Calu3 (cell line): ENCODE results near the gene IZUMO1. TPM values are rescaled to one million over a fixed set of nuclear protein-coding genes. Genes with fewer than 3 reads are reported as not detected.
"Not testable (repeated sequence)": the region's sequence is repeated elsewhere in the genome, so short reads cannot be mapped to it uniquely, and the experiment has no call there.

Experiments
- BruUV-seq: library from RNA; stranded (reverse); fragments of 400-500 nt; replicated peaks from 2 replicates; lab custom pipeline; 2021; lab: Mats Ljungman, UMichigan
- CTCF ChIA-PET: fragments of 300-600 bp; sonication (Branson Sonifier 250); formaldehyde crosslinking; loops from one replicate; lab custom pipeline; 2022; ENCODE audit warnings: antibody characterized with exemption; lab: Charles Lee
- DNase-seq: peaks from one replicate; pipeline ENCODE4 v3.0.0; 2022
- H3K27ac Mint-ChIP-seq: one replicate; pipeline ENCODE4 v1.8.0; 2022; ENCODE audit warnings: mixed read lengths; ENCODE audit not compliant: unreplicated experiment
- H3K27me3 Mint-ChIP-seq: one replicate; pipeline ENCODE4 v1.8.0; 2022; ENCODE audit warnings: mixed read lengths; ENCODE audit not compliant: unreplicated experiment
- H3K36me3 Mint-ChIP-seq: one replicate; pipeline ENCODE4 v1.8.0; 2022; ENCODE audit warnings: mild to moderate bottlenecking, moderate library complexity, mixed read lengths; ENCODE audit not compliant: insufficient read depth, unreplicated experiment
- H3K4me1 Mint-ChIP-seq: one replicate; pipeline ENCODE4 v1.8.0; 2022; ENCODE audit warnings: mild to moderate bottlenecking, low read depth, mixed read lengths; ENCODE audit not compliant: unreplicated experiment
- H3K4me3 Mint-ChIP-seq: one replicate; pipeline ENCODE4 v1.8.0; 2022; ENCODE audit warnings: mild to moderate bottlenecking, low read depth, moderate library complexity, mixed read lengths; ENCODE audit not compliant: unreplicated experiment
- H3K9me3 Mint-ChIP-seq: one replicate; pipeline ENCODE4 v1.8.0; 2022; ENCODE audit warnings: low read depth, mixed read lengths; ENCODE audit not compliant: unreplicated experiment
- CTCF ChIP-seq: fragments of 200-600 bp; IDR thresholded peaks from one replicate; pipeline ENCODE4 v1.8.0; 2022; ENCODE audit warnings: antibody characterized with exemption; ENCODE audit not compliant: unreplicated experiment
- intact Hi-C: fragments of 100-400 bp; cut with micrococcal nuclease; formaldehyde crosslinking; loops from one replicate; pipeline ENCODE4 v1.10.0; 2022; ENCODE audit not compliant: unreplicated experiment
- total RNA-seq: library from RNA; stranded (reverse); gene quantifications from 2 replicates; pipeline ENCODE4 v1.2.3, GENCODE V29; 2022

The IZUMO1 gene
- total RNA-seq, 1 experiment from 2014 or later, result 0.31 TPM

GRCh38 chr19:48720613-48721296, 26.0 kb downstream of the IZUMO1 start:
- Mint-ChIP-seq H3K27ac (peak overlapping the region; percentile 96), H3K27me3 (peaks cover 13% of the 10 kb centered on the region), H3K36me3 (peaks cover 31% of the 10 kb centered on the region), H3K9me3 (no peaks in the 10 kb centered on the region), H3K4me3 (peak overlapping the region; percentile 99), H3K4me1 (peaks cover 9% of the 10 kb centered on the region)
- no peak for TF ChIP-seq CTCF
- no TSS peak for BruUV-seq
- CTCF ChIA-PET, result interaction anchor here (0.8 to 1.4 kb wide), 6 partner anchors 15 to 75 kb away, joined by 3 to 7 read pairs (median 3); partner anchors contain the start of gene FUT2
- intact Hi-C loops, result no loop called here
- peak; percentile 97 for DNase-seq

GRCh38 chr19:48720251-48720612, 26.5 kb downstream of the IZUMO1 start:
- no peak for DNase-seq
- H3K9me3 Mint-ChIP-seq, result no peaks in the 10 kb centered on the region
- no peak for TF ChIP-seq CTCF
- peaks cover 35% of the 10 kb centered on the region for H3K36me3 Mint-ChIP-seq
- peaks cover 6% of the 10 kb centered on the region for H3K4me1 Mint-ChIP-seq
- intact Hi-C loops, result no loop called here
- BruUV-seq, result no TSS peak
- peak overlapping the region; percentile 99 for H3K4me3 Mint-ChIP-seq
- peak overlapping the region; percentile 96 for H3K27ac Mint-ChIP-seq
- CTCF ChIA-PET, result interaction anchor here (0.8 to 1.4 kb wide), 6 partner anchors 15 to 75 kb away, joined by 3 to 7 read pairs (median 3); partner anchors contain the start of gene FUT2
- H3K27me3 Mint-ChIP-seq, result peaks cover 13% of the 10 kb centered on the region

- no peaks in the 10 kb centered on the region for H3K9me3 Mint-ChIP-seq
- H3K27me3 Mint-ChIP-seq, result peaks cover 13% of the 10 kb centered on the region
- no peak for TF ChIP-seq CTCF
- BruUV-seq, result no TSS peak
- H3K27ac Mint-ChIP-seq, result peak within 1 kb of the TSS; percentile 96
- H3K36me3 Mint-ChIP-seq, result peaks cover 35% of the 10 kb centered on the region
- H3K4me1 Mint-ChIP-seq, result peaks cover 7% of the 10 kb centered on the region
- intact Hi-C loops, result no loop called here
- CTCF ChIA-PET, result no interaction called here
- DNase-seq, result no peak
- H3K4me3 Mint-ChIP-seq, result peak within 1 kb of the TSS; percentile 99
Measured at GRCh38 chr19:48719263-48720171, 27.2 kb downstream of the IZUMO1 start, which contains the start of gene MAMSTR. Gene MAMSTR (minus strand): TSS chr19:48719725. CDS start chr19:48719031, 694 bp downstream.

GRCh38 chr19:48718711-48719231, 27.9 kb downstream of the IZUMO1 start:
- no peak overlapping the region for H3K4me3 Mint-ChIP-seq

GRCh38 chr19:48718106-48718505, 28.6 kb downstream of the IZUMO1 start:
- H3K27ac Mint-ChIP-seq, CTCF ChIA-PET, H3K9me3 Mint-ChIP-seq, DNase-seq, intact Hi-C loops, BruUV-seq, H3K4me3 Mint-ChIP-seq: not testable (repeated sequence)
- Mint-ChIP-seq H3K27me3 (peaks cover 13% of the 10 kb centered on the region), H3K4me1 (peaks cover 13% of the 10 kb centered on the region), H3K36me3 (peaks cover 48% of the 10 kb centered on the region)

More at GRCh38 chr19:48718711-48719231, 27.9 kb downstream of the IZUMO1 start:
- no TSS peak for BruUV-seq
- CTCF ChIA-PET, result no interaction called here
- Mint-ChIP-seq H3K4me1 (peaks cover 9% of the 10 kb centered on the region), H3K9me3 (no peaks in the 10 kb centered on the region), H3K27me3 (peaks cover 13% of the 10 kb centered on the region), H3K36me3 (peaks cover 41% of the 10 kb centered on the region), H3K27ac (no peak overlapping the region)
- no peak for TF ChIP-seq CTCF
- intact Hi-C loops, result no loop called here
- no peak for DNase-seq
